ENCODE measurements around the gene HOTAIR.

- peak; percentile 52 for TF ChIP-seq EZH2phosphoT487 (IDR thresholded peaks at IDR 0.05)
- no peak for TF ChIP-seq CTCF (IDR thresholded peaks at IDR 0.05)
- peak; percentile 84 for TF ChIP-seq EZH2 (IDR thresholded peaks at IDR 0.05)
Measured at GRCh38 chr12:53950789-53951576, 23.8 kb downstream of the HOTAIR start.

Measured in neural progenitor cell (in vitro differentiated cells).